ENCODE data around the gene REC8. TPM values are rescaled to one million over a fixed set of nuclear protein-coding genes. Genes with fewer than 3 reads are reported as not detected.
"Not testable (repeated sequence)": the region's sequence is repeated elsewhere in the genome, so short reads cannot be mapped to it uniquely, and the experiment has no call there.

The REC8 gene
- total RNA-seq, 1 experiment from 2014 or later = 9.8 TPM

- ATAC-seq (no peak), DNase-seq (ENCODE audit: low read depth, low spot score) (no peak)
- ChIA-PET CTCF (interaction anchor here (0.6 to 1.0 kb wide), 2 partner anchors 83 to 111 kb away, joined by 3 to 10 read pairs; no protein-coding TSS in a partner anchor), POLR2A (no interaction called here)
- BruUV-seq (replicated peaks) = no TSS peak
- H3K4me1 ChIP-seq (ENCODE audit: control insufficient read depth, insufficient read depth, low read length) = peaks cover 9% of the 10 kb centered on the region
- intact Hi-C loops (cut with micrococcal nuclease; ENCODE audit: unreplicated experiment) = no loop called here
- H3K9me3 ChIP-seq (ENCODE audit: control insufficient read depth, insufficient read depth, low read depth, low read length) = no peaks in the 10 kb centered on the region
- peaks cover 5% of the 10 kb centered on the region for H3K36me3 ChIP-seq (ENCODE audit: control insufficient read depth, insufficient read depth, low read length)
- H3K4me3 ChIP-seq (ENCODE audit: low read depth in 2 of 2, low read length in 2 of 2) = peak overlapping the region; percentile 74 to 77
- peak overlapping the region; percentile 48 for H3K27ac ChIP-seq (ENCODE audit: low read length)
- no peaks in the 10 kb centered on the region for H3K27me3 ChIP-seq (ENCODE audit: control insufficient read depth, insufficient read depth, low read length)
- TF ChIP-seq POLR2AphosphoS5 (IDR thresholded peaks at IDR 0.05; ENCODE audit: low read depth, low read length) (no peak), SIN3A (IDR thresholded peaks at IDR 0.05; ENCODE audit: borderline replicate concordance, insufficient read depth, low read depth, low read length) (no peak), TCF7L2 (IDR thresholded peaks at IDR 0.05; ENCODE audit: low read depth, low read length) (no peak), CTCF (IDR thresholded peaks at IDR 0.05) (no peak)
- TF ChIP-seq, protein P1, sequence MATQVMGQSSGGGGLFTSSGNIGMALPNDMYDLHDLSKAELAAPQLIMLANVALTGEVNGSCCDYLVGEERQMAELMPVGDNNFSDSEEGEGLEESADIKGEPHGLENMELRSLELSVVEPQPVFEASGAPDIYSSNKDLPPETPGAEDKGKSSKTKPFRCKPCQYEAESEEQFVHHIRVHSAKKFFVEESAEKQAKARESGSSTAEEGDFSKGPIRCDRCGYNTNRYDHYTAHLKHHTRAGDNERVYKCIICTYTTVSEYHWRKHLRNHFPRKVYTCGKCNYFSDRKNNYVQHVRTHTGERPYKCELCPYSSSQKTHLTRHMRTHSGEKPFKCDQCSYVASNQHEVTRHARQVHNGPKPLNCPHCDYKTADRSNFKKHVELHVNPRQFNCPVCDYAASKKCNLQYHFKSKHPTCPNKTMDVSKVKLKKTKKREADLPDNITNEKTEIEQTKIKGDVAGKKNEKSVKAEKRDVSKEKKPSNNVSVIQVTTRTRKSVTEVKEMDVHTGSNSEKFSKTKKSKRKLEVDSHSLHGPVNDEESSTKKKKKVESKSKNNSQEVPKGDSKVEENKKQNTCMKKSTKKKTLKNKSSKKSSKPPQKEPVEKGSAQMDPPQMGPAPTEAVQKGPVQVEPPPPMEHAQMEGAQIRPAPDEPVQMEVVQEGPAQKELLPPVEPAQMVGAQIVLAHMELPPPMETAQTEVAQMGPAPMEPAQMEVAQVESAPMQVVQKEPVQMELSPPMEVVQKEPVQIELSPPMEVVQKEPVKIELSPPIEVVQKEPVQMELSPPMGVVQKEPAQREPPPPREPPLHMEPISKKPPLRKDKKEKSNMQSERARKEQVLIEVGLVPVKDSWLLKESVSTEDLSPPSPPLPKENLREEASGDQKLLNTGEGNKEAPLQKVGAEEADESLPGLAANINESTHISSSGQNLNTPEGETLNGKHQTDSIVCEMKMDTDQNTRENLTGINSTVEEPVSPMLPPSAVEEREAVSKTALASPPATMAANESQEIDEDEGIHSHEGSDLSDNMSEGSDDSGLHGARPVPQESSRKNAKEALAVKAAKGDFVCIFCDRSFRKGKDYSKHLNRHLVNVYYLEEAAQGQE (IDR thresholded peaks at IDR 0.05; ENCODE audit: insufficient read depth in 1 of 2, low read depth in 2 of 2, low read length in 1 of 2) = no peak
- in situ Hi-C loops (cut with HindIII; ENCODE audit: low pct_unique_long_range_greater_than_20kb, low sequenced_read_pairs) = no loop called here
Observed at GRCh38 chr14:24216345-24216699, 44.4 kb downstream of the REC8 start.

DNA sequence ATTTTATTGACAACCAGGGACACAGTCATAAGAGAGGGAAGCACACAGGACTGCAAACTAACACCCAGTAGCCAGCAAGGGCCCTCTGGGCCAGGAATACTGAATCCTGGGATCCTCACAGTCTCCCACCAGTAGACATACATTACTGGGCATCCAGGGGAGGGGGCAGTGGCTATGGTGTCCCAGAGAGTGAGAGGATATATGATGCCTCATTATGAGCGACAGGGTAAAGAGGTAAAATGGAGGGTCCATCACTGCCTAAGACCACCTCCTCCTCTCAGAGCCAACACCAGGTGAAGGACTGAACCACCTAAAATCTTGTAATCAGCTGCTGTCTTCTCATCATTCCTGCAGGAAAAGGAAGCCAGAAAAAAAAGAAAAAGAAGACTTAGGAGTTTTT lies 45.0 kb downstream of the REC8 start:
- ATAC-seq; H3K27me3 ChIP-seq (ENCODE audit: control insufficient read depth, insufficient read depth, low read length); H3K4me3 ChIP-seq (ENCODE audit: low read depth in 2 of 2, low read length in 2 of 2); CTCF ChIA-PET; DNase-seq (ENCODE audit: low read depth, low spot score); H3K27ac ChIP-seq (ENCODE audit: low read length); intact Hi-C loops (cut with micrococcal nuclease; ENCODE audit: unreplicated experiment); H3K36me3 ChIP-seq (ENCODE audit: control insufficient read depth, insufficient read depth, low read length); in situ Hi-C loops (cut with HindIII; ENCODE audit: low pct_unique_long_range_greater_than_20kb, low sequenced_read_pairs); BruUV-seq (replicated peaks); H3K9me3 ChIP-seq (ENCODE audit: control insufficient read depth, insufficient read depth, low read depth, low read length); H3K4me1 ChIP-seq (ENCODE audit: control insufficient read depth, insufficient read depth, low read length); POLR2A ChIA-PET: not testable (repeated sequence)

GRCh38 chr14:24219080-24219479 lies 47.2 kb downstream of the REC8 start:
- in situ Hi-C loops (cut with HindIII; ENCODE audit: low pct_unique_long_range_greater_than_20kb, low sequenced_read_pairs) (no loop called here), intact Hi-C loops (cut with micrococcal nuclease; ENCODE audit: unreplicated experiment) (no loop called here)
- DNase-seq (ENCODE audit: low read depth, low spot score) (no peak), ATAC-seq (no peak)
- no peak for TF ChIP-seq TCF7L2 (IDR thresholded peaks at IDR 0.05; ENCODE audit: low read depth, low read length)
- TF ChIP-seq SIN3A (IDR thresholded peaks at IDR 0.05; ENCODE audit: borderline replicate concordance, insufficient read depth, low read depth, low read length) = no peak
- no peak for TF ChIP-seq CTCF (IDR thresholded peaks at IDR 0.05)
- no peak for TF ChIP-seq POLR2AphosphoS5 (IDR thresholded peaks at IDR 0.05; ENCODE audit: low read depth, low read length)
- TF ChIP-seq, protein P1 (IDR thresholded peaks at IDR 0.05; ENCODE audit: insufficient read depth in 1 of 2, low read depth in 2 of 2, low read length in 1 of 2) = no peak
- H3K4me3 ChIP-seq (ENCODE audit: low read depth in 2 of 2, low read length in 2 of 2) = no peak overlapping the region
- ChIA-PET CTCF (interaction anchor here (0.7 kb wide), 2 partner anchors 183 to 212 kb away, joined by 11 to 13 read pairs; no protein-coding TSS in a partner anchor), POLR2A (no interaction called here)
- no peak overlapping the region for H3K27ac ChIP-seq (ENCODE audit: low read length)
- H3K9me3 ChIP-seq (ENCODE audit: control insufficient read depth, insufficient read depth, low read depth, low read length) = no peaks in the 10 kb centered on the region
- BruUV-seq (replicated peaks) = no TSS peak
- H3K27me3 ChIP-seq (ENCODE audit: control insufficient read depth, insufficient read depth, low read length) = no peaks in the 10 kb centered on the region
- peaks cover 5% of the 10 kb centered on the region for H3K36me3 ChIP-seq (ENCODE audit: control insufficient read depth, insufficient read depth, low read length)
- peaks cover 3% of the 10 kb centered on the region for H3K4me1 ChIP-seq (ENCODE audit: control insufficient read depth, insufficient read depth, low read length)
